Heart left ventricle (tissue), 16 donors: ENCODE results near the gene SHISA9. TPM values are rescaled to one million over a fixed set of nuclear protein-coding genes. Genes with fewer than 3 reads are reported as not detected.

Experiments
- ATAC-seq, 4 donors: fragments of 200-7000 bp; cut with Tn5 transposase; one replicate each; pipeline ENCODE4 v1.9.1; 2020 to 2022; ENCODE audit warnings: moderate library complexity in 4 of 4, mild to moderate bottlenecking in 3 of 4, moderate number of reproducible peaks in 1 of 4
- DNase-seq, 5 donors: peaks; one replicate each; pipeline ENCODE4 v3.0.0-alpha.2; 2020
- H3K27ac ChIP-seq, 12 donors: fragments of 200-600 bp; sonication (generic) in 4 of 12; one replicate each; pipeline versions ENCODE4 v1.5.0 to v1.8.0; 2016 to 2022; ENCODE audit warnings: mild to moderate bottlenecking in 2 of 12
- H3K27me3 ChIP-seq, 9 donors: fragments of 200-600 bp; sonication (generic) in 2 of 9; one replicate each; pipeline versions ENCODE4 v1.5.1 to v1.8.0; 2016 to 2022; ENCODE audit warnings: mild to moderate bottlenecking in 3 of 9
- H3K36me3 ChIP-seq, 9 donors: fragments of 200-600 bp; sonication (generic) in 2 of 9; one replicate each; pipeline versions ENCODE4 v1.5.0 to v1.8.0; 2018 to 2022; ENCODE audit warnings: mild to moderate bottlenecking in 2 of 9
- H3K4me1 ChIP-seq, 12 donors: fragments of 200-600 bp; sonication (generic) in 4 of 12; one replicate each; pipeline versions ENCODE4 v1.5.0 to v1.8.0; 2016 to 2022; ENCODE audit warnings: mild to moderate bottlenecking in 3 of 12
- H3K4me3 ChIP-seq, 12 donors: fragments of 200-600 bp; sonication (generic) in 4 of 12; one replicate each; pipeline versions ENCODE4 v1.5.0 to v1.8.0; 2017 to 2022; ENCODE audit warnings: mild to moderate bottlenecking in 9 of 12, moderate library complexity in 4 of 12
- H3K9me3 ChIP-seq, 12 donors: fragments of 200-600 bp; sonication (generic) in 4 of 12; one replicate each; pipeline versions ENCODE4 v1.5.0 to v1.8.0; 2016 to 2022; ENCODE audit warnings: mild to moderate bottlenecking in 1 of 12
- POLR2A ChIP-seq, 2 donors: fragments of 450-650 bp; IDR thresholded peaks; one replicate each; pipeline ENCODE4 v1.6.1; 2017; ENCODE audit warnings: antibody characterized with exemption in 2 of 2, mild to moderate bottlenecking in 2 of 2, moderate library complexity in 2 of 2
- WGBS, 4 donors: extraction: QIAGEN DNeasy Blood & Tissue Kit in 2 of 4; methylation state at CpG; one replicate each; pipeline versions ENCODE4 v1.1.5 to v1.1.7; 2013 to 2018; 5-methylcytosine and 5-hydroxymethylcytosine counted together
- intact Hi-C, 10 donors: fragments of 100-400 bp; cut with DNase I; formaldehyde crosslinking; loops; one replicate each; pipeline versions ENCODE4 v1.11.1 to v1.14.2; 2022
- polyA plus RNA-seq, 2 donors: library from polyadenylated mRNA; stranded (reverse); fragments of 200-250 nt; gene quantifications; one replicate each; pipeline ENCODE4 v1.2.3, GENCODE V29; 2013
- total RNA-seq, 9 donors: library from RNA; depleted of rRNA in 2 of 9; stranded (reverse); fragments of >200 nt in 2 of 9; fragmentation: NEBNext Ultra II Directional in 3 of 9; extraction: Animal tissue kit (Norgen Biotek cat#: 25700) in 3 of 9; gene quantifications; one replicate each; pipeline versions ENCODE4 v1.1.0 to v1.2.4, GENCODE V29; 2016 to 2023
- TF ChIP-seq, protein P1 (sequence below), 12 donors: fragments of 200-600 bp; sonication (generic) in 4 of 12; IDR thresholded peaks; one replicate each; pipeline versions ENCODE4 v1.5.0 to v1.8.0; 2018 to 2022; ENCODE audit warnings: antibody characterized with exemption in 12 of 12, mild to moderate bottlenecking in 5 of 12
- donor health status: ischemic (EF 13 %, LVEDD 7.1; RV severe dilation, severe dysfunction).
- donor health status: healthy with polysubstance abuse.
- donor health status: DM: no; HTN: yes; CAD: no.
- donor health status: DM: no; HTN: no; CAD: no.
- donor health status: ischemic (EF 25% LVEDD 6.9; RV normal size, moderate dysfunction).
- donor health status: ischemic (EF 25% LVEDD 5.7; RV mildly dilated, moderate dysfunction).
- donor health status: healthy.
- donor health status: DM: yes; HTN: yes; CAD: no.
- donor health status: ischemic (EF 35%, LVEDD 5.7; RV mildly dilated, moderate dysfunction).
- donor health status: nonischemic (EF 11% LVEDD 7.7; RV severe dilation, severe dysfunction).
- donor health status: DM: yes; HTN: yes; CAD: no.
- donor health status: PGD.
- donor health status: ischemic (EF 29% LVEDD 5.4; RV normal size, mild dysfunction).
- donor health status: nonischemic (EF 23%, LVEDD 6.1; RV moderate dilation, normal function).

SHISA9 gene
- total and polyA plus RNA-seq, 11 donors = 0.08 to 0.83 (median 0.24) TPM; not detected in 1

DNA sequence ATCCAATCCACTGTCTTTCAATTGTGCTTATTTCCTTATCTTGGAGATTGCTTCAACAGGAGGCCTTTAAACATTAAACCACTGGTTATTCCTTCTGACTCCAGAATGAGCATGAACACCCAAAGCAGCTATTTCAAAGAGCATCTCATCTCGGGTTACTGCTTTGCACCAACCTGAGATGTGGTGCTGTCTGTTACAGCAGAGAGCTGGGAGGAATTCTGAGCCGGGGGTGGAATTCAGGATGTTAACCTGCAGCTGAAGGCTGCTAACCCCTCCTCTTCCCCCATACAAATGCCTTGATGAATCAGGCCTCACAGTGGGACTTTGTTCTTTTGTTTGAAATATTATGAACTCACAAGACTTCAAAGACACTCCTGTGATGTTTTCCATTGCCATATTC is 113.1 kb downstream of the SHISA9 start:
- intact Hi-C loops = no loop called here
- ATAC-seq (no peak), DNase-seq (no peak)
- Histone ChIP-seq H3K27me3 (peaks cover 0 to 3% (median 0%) of the 10 kb centered on the region in 9 donors), H3K36me3 (no peaks in the 10 kb centered on the region), H3K9me3 (no peaks in the 10 kb centered on the region), H3K27ac (no peak overlapping the region), H3K4me3 (no peak overlapping the region), H3K4me1 (no peaks in the 10 kb centered on the region)
- TF ChIP-seq, protein P1, sequence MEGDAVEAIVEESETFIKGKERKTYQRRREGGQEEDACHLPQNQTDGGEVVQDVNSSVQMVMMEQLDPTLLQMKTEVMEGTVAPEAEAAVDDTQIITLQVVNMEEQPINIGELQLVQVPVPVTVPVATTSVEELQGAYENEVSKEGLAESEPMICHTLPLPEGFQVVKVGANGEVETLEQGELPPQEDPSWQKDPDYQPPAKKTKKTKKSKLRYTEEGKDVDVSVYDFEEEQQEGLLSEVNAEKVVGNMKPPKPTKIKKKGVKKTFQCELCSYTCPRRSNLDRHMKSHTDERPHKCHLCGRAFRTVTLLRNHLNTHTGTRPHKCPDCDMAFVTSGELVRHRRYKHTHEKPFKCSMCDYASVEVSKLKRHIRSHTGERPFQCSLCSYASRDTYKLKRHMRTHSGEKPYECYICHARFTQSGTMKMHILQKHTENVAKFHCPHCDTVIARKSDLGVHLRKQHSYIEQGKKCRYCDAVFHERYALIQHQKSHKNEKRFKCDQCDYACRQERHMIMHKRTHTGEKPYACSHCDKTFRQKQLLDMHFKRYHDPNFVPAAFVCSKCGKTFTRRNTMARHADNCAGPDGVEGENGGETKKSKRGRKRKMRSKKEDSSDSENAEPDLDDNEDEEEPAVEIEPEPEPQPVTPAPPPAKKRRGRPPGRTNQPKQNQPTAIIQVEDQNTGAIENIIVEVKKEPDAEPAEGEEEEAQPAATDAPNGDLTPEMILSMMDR (IDR thresholded peaks at IDR 0.05) = no peak
- TF ChIP-seq POLR2A (IDR thresholded peaks at IDR 0.05) = no peak
- WGBS, 4 donors = 5 to 13% (median 6%) methylated on average over 2 of the region's 2 CpGs

- Histone ChIP-seq H3K27me3 (peaks cover 0 to 4% (median 0%) of the 10 kb centered on the region in 9 donors), H3K4me3 (no peak overlapping the region), H3K36me3 (no peaks in the 10 kb centered on the region), H3K27ac (no peak overlapping the region), H3K4me1 (no peaks in the 10 kb centered on the region), H3K9me3 (no peaks in the 10 kb centered on the region)
- 63 to 64% (median 64%) methylated on average over 5 of the region's 5 CpGs for WGBS, 4 donors
- intact Hi-C loops = no loop called here
- TF ChIP-seq, protein P1 (IDR thresholded peaks at IDR 0.05) = no peak
- no peak for TF ChIP-seq POLR2A (IDR thresholded peaks at IDR 0.05)
- DNase-seq (no peak), ATAC-seq (no peak)
Measured at GRCh38 chr16:13018026-13018425, 116.6 kb downstream of the SHISA9 start.

- 73 to 74% (median 73%) methylated on average over 7 of the region's 7 CpGs for WGBS, 4 donors
- H3K9me3 ChIP-seq = peaks cover 0 to 7% (median 0%) of the 10 kb centered on the region in 12 donors
- ATAC-seq (no peak), DNase-seq (no peak)
- H3K27ac ChIP-seq = no peak overlapping the region
- no peaks in the 10 kb centered on the region for H3K36me3 ChIP-seq
- peaks cover 0 to 4% (median 0%) of the 10 kb centered on the region in 9 donors for H3K27me3 ChIP-seq
- no peaks in the 10 kb centered on the region for H3K4me1 ChIP-seq
- TF ChIP-seq, protein P1 (IDR thresholded peaks at IDR 0.05) = no peak
- no peak for TF ChIP-seq POLR2A (IDR thresholded peaks at IDR 0.05)
- intact Hi-C loops = no loop called here
- no peak overlapping the region for H3K4me3 ChIP-seq
Measured at GRCh38 chr16:13021996-13022395, 120.6 kb downstream of the SHISA9 start.

- Histone ChIP-seq H3K4me3 (no peak overlapping the region), H3K27me3 (no peaks in the 10 kb centered on the region), H3K4me1 (no peaks in the 10 kb centered on the region), H3K9me3 (peaks cover 0 to 15% (median 2%) of the 10 kb centered on the region in 12 donors), H3K27ac (no peak overlapping the region), H3K36me3 (no peaks in the 10 kb centered on the region)
- 61 to 69% (median 65%) methylated on average over 5 of the region's 5 CpGs for WGBS, 4 donors
- TF ChIP-seq, protein P1 (IDR thresholded peaks at IDR 0.05) = no peak
- TF ChIP-seq POLR2A (IDR thresholded peaks at IDR 0.05) = no peak
- no peak for DNase-seq
- no peak for ATAC-seq
- intact Hi-C loops = no loop called here
Measured at GRCh38 chr16:13029786-13030185, 128.4 kb downstream of the SHISA9 start.
